GM19035 (cell line): Measurements from ENCODE around the gene TMEM45A.
"Not testable (repeated sequence)": the region's sequence is repeated elsewhere in the genome, so short reads cannot be mapped to it uniquely, and the experiment has no call there.

Source experiments
- ATAC-seq: cut with Tn5 transposase; IDR thresholded peaks from one replicate; pipeline ENCODE4 v1.9.1; 2021; ENCODE audit not compliant: unreplicated experiment

Gene TMEM45A

DNA sequence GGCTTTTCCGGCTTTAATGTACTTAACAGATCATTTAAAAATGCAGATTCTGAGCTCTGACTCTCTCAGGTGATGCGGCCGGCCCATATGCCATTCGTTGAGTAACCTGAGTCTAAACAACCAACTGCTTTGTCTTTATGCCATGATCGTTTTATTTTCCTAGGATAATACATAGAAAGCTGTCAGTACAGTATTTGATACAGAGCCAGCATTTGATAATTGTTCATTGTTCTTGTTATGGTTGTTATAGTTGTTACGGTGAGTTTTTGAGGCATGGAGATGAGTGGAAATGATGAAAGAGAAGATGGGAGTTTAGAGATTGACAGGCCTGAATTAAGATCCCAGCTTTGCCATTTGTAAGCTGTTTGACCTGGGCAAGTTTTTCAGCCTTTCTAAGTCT lies 40.0 kb downstream of the TMEM45A start:
- no peak for ATAC-seq

DNA sequence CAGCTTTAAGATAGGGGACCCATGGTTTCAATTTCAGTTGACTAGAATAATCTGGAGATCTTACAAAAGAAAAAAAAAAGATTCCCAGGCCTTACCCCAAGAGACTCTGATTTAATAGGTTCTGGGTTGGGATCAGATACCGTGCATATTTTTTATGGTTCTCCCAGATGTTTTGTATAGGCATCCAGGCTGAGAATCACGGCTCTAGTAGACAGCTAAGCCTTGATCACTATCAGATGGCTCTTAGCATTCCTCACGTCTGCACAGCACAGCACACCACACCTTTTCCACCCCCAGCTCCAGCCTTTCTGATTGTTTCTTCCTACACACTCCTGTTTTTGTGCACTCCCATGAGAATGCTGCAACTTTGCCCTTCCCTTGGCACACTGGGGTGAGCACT lies 40.8 kb downstream of the TMEM45A start:
- no peak for ATAC-seq

DNA sequence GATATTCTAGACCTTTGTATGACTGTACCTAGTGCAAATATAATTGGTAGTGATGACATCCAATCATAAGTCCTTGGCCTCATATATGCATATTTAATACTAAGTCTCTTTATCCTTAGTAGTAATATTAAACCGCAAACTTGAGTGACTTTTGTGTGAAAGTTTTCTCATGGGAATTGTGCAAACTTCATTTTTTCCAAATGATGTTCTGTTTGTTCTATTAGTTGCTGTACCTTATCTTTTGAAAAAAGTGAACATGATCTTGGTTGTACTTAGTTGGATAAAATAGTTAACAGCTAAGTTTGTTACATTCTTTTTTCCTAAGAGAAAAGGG lies 43.2 kb downstream of the TMEM45A start:
- ATAC-seq, result no peak

DNA sequence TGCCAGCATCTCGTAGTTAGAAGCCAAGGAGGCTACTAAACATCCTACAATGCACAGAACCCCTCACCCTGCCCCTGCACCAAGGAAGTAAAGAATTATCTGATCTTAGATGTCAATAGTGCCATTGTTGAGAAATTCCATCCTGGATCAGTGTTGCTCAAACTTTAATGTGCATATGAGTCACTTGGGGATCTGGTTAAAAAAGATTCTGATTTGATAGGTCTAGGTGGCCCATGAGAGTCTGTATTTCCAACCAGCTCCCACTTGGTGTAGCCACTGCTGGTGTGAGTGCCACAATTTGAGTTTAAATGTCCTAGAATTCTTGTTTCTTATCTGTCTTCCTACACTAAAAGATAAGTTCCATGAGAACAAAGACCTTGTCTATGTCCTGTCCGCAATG lies 43.7 kb downstream of the TMEM45A start:
- no peak for ATAC-seq

DNA sequence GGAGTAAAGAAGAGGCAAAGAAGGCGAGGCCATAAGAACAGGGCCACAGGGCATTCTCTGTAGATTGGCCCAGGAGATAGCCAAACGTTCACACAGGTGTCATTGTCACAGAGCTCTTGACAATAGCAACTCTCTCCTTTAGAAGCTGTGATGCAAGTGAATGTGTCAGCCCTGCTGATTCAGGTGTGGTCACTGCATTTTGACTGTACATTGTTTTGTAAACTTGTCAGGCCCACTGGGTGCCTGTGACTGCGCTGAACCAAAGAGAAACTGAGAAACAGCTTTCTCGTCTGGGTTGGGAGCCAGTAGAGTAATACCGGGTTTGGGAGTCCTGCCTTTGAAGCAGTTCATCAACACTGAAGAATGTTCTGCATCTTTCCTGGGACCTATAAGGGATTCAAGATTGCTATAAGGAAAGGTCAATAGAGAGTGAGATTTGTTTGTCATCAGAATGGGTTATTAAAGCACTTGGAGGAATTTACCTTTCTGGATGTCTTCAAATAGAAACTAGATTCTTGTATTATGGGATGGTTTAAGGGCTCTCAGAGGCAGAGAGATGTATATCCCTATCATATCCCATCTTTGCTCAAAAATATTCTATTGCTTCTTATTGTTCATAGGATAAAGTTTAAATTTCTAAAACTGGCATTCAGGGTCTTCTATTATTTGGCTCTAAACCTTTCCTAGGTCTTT lies 45.4 kb downstream of the TMEM45A start:
- ATAC-seq, result no peak

DNA sequence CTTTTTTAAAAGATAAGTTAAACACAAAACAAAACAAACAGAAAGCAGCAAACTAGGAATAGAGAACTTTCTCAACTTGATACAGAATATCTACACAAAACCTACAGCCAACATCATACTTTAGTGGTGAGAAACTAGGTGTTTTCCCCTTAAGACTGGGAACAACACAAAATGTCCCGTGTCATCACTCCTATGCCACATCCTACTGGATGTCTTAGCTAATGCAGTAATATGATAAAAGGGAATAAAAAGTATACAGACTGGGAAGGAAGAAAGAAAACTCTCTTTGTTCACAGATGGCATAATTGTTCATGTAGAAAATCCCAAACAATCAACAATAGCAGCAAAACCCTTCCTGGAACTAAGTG lies 45.9 kb downstream of the TMEM45A start:
- no peak for ATAC-seq

DNA sequence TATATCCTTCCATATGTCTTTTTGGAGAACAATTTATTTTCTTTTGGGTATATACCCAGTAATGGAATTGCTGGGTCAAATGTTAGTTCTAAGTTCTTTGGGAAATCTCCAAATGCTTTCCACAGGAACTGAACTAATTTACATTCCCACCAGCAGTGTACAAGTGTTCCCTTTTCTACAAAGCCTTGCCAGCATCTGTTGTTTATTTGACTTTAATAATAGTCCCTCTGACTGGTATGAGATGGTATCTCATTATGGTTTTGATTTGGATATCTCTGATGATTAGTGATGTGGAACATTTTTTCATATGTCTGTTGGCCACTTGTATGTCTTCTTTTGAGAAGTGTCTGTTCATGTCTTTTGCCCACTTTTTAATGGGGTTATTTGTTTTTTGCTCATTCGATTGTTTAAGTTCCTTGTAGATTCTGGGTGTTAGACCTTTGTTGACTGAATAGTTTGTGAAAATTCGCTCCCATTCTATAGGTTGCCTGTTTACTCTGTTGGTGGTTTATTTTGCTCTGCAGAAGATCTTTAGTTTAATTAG lies 48.4 kb downstream of the TMEM45A start:
- ATAC-seq, result no peak

DNA sequence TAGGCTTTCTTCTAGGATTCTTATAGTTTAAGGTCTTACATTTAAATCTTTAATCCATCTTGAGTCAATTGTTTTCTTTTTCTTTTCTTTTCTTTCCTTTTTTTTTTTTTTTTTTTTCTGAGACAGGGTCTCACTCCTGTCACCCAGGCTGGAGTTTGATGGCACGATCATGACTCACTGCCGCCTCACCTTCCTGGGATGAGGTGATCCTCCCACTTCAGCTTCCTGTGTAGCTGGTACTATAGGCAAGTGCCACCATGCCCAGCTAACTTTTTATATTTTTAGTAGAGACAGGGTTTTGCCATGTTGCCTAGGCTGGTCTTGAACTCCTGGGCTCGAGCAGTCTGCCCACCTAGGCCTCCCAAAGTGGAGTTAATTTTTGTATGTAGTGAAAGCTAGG lies 49.0 kb downstream of the TMEM45A start:
- not testable (repeated sequence) for ATAC-seq

DNA sequence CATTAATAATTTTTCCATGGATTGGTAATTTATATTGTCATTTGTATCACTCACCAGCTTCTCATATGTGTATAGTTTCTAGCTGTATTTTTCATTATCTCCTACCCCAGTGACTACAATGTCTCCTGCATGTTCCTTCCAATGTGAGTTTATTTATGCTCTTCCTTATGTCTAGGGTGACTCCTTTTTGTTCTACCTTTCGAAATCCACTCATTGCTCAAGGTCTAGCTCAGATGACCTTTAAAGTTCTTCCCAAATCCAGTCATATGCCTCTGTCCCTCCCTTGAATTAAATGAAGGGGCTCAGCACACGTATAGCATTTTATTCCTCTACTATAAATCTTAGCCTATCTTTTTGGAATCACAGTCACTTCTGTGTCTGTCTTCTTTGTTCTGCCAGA lies 53.0 kb downstream of the TMEM45A start:
- ATAC-seq, result no peak

DNA sequence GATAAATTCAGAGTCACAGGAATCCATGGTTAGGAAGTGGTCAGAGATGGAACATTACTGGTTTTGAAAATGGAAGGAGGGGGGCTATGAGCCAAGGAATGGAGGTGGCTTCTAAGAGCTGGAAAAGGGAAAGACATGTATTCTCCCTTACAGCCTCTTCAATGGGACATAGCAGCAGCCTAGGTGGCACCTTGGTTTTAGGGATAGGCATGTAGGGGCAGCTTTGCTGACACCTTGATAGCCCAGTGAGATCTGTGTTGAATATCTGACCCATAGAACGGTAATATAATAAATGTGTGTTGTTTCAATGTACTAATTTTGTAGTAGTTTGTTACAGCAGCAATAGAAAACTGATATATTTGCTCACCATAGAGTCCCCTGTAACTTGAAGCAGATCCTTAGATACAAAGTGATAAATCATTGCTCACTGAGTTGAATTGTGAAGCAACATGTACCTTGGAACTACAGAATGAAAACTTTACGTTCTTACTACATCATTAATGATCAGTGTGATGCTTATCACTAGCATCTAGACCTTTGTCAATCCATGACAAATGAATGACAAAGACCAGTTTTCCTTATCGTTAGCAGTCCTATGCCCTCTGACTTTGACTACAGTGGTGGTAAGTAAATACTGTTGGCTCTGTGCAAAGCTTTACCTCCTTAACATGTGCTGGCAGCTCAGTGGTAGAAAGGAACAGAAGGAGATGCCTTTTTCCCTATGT lies 53.8 kb downstream of the TMEM45A start:
- ATAC-seq, result no peak

DNA sequence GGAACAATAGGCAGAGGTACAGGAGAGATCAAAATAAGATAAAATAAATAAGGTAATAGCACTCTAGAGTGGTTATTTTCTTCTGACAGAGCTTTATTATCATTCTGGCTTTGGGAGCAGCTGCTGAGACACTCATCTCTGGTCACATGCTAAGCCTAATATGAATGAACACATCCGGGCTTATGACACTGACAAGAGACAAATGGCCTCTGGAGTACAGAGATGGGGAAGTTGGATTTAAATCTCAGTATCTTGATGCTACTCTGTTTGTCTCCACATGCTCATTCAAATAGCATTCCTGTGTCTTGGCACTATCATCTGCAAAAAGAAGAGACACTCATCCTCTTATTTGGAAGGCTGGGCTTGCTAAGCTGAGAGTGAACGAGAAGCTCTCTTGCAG lies 55.6 kb downstream of the TMEM45A start:
- no peak for ATAC-seq

DNA sequence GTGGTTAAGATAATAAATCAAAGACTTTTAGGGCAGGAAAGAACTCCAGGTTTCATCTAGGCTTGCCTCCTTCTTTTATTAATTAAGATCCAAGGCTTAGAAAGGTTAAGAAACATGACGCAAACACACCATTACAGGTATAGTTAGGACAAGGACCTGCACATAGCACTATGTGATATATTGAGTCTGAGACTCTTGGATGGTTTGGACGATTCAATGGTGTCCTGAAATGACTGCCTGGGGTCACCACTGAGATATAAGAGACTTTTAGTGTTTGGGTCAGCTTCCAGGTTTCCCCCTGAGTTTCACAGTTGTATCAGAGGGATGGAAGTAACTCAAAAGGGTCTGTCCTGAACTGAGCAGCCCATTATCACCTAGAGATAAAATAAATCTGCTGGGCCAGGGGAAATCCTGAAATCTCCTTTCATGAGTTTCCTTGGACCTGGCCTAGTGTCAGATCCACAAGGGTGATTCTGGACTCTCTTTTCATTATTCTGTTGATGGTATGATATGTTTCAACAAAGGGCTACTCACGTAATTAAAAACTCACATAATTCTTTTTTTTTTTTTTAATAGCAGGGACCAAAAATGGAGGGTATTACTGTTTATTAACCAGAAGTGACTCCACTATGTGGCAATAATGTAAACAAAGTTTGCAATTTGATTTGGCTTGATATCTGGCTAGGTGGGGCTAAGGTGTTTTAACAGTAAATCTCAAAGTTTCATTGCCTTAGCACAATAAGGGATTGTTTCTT lies 61.4 kb downstream of the TMEM45A start:
- ATAC-seq, result no peak

DNA sequence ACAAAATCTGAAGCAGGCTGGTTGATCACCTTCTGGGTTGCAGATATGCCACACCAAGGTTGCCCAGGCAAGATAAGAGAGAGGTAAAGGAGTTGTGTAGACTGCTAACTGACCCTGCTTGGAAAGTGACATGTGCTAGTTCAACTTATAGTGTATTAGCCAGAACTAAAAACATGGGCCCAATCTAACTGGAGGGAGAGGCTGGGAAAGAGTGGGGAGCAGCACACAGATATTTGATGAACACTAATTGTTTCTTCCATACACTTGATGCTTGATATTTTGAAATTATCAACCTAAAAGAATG lies 61.9 kb downstream of the TMEM45A start:
- ATAC-seq, result no peak

DNA sequence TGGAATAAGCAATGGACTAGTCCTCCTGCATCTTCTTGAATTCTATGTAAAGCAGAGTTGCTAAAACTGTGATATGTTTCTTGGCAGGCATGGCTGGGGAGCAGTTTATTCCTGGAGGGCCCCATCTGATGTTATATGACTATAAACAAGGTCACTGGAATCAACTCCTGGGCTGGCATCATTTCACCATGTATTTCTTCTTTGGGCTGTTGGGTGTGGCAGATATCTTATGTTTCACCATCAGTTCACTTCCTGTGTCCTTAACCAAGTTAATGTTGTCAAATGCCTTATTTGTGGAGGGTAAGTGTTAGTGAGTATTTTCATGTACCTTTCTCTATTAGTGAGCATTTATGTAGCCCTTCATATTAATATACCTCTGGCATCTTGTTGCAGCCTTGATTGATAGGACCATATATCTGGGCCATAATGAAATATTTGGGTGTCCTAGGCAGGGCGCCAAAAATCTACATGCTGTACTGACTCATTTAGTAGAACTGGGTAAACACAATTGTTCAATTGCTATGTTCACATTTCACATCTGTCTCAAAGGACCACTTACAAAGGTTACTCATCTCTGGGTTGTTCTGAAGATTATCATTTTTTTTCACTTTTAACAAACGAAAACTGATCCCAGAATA lies 64.4 kb downstream of the TMEM45A start:
- ATAC-seq, result no peak

DNA sequence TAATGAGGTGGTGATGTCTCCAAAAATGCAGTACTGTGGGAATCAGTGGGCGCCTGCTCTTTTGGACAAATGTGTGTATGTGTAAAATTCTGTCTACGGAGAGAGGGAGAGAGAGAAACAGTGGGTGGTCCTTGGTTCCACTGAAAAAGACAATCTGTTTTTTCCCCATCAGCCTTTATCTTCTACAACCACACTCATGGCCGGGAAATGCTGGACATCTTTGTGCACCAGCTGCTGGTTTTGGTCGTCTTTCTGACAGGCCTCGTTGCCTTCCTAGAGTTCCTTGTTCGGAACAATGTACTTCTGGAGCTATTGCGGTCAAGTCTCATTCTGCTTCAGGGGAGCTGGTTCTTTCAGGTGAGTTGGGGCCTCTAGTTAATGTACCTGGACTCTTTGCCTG lies 65.8 kb downstream of the TMEM45A start:
- no peak for ATAC-seq

DNA sequence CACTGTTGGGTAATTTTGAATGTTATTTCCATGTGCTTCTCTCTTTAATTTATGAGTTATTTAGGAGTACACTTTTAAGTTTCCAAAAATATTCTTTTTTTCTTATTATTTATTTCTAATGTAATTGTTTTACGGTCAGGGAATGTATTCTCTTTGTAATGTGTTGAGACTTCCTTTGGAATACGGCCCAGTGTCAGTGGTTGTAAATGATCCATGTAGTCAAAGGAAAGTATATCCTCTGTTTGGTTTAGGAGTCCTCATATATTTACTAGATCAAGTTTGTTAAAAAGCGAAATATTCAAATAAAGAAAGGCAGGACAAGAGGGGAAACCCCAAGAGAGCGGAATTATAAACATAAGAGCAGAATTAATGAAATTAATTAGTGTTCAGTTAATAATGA lies 68.0 kb downstream of the TMEM45A start:
- ATAC-seq, result no peak

DNA sequence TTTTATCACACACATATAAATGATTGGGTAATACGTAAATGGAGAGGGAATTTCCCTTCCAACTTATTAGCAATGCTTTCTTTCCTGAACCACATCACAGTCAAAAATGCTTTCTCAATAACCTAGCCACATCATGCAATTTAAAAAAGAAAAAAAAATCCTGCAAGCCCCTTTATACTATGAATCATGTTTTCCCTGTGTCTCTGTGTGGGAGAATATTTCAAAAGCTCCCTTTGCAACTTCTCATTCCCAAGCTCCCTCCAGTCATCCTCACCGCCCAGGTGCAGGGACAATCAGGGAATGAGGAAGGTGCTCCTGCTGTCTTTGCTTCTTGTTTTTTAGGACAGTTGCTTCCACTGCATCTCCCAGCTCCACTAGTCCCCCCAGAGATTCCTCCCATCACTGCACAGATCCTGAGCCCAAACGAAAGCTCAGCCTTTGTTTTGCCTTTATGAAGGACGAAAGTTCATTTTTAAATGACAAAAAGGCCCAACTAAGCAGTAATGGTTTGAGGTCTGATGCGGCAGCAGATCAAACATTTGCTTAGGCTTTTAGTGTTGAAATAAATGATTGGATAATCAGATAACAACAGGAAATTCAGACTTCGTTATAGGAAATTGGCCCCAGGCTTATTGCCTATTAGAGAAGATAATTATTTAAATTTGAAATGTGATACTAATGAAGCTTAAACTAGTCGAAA lies 69.2 kb downstream of the TMEM45A start:
- ATAC-seq, result no peak

DNA sequence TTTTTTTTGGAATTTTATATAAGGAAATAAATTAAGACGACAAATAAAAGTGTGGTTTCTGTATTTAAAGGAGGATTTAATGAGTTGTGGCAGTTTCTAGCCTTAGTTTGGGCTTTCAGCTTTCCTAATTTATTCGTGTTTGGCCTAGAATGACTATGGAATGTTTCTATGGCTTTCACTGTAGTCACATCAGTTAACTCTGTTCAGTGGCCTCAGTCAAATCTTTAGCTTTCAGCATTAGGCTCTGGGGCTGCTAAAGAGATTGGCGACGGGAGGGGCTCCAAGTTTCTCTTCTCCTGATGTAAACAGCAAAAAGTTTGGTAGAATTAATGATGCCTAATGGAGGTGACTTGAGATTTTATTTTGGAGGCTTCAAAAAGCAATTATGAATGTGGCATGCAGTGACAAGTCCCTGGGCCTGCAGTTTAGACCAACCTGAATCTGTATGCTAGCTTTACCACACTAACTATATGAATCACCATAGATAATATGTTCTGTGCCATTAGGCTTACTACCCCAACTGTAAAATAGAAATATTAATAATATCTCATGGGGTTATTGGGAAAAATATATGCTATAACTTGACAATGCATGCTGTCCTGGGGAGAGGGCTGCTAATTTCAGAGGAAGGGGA lies 69.9 kb downstream of the TMEM45A start:
- no peak for ATAC-seq

DNA sequence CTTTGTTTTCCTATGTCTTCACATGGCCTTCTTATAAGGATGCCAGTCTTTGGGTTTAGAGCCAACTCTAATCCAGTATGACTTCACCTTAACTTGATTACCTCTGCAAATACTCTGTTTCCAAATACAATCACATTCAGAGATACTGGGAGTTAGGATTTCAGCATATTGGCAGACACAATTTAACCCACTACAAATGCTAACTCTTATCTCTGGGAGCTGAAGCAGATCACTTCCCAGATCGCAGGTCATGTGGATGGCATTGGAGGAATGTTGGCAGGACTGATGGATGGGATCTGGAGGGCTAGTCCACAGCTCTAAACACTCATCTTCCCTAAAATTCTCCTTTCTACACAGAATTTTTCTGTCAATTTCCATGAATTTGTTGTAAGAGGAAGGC lies 70.8 kb downstream of the TMEM45A start:
- ATAC-seq, result no peak

DNA sequence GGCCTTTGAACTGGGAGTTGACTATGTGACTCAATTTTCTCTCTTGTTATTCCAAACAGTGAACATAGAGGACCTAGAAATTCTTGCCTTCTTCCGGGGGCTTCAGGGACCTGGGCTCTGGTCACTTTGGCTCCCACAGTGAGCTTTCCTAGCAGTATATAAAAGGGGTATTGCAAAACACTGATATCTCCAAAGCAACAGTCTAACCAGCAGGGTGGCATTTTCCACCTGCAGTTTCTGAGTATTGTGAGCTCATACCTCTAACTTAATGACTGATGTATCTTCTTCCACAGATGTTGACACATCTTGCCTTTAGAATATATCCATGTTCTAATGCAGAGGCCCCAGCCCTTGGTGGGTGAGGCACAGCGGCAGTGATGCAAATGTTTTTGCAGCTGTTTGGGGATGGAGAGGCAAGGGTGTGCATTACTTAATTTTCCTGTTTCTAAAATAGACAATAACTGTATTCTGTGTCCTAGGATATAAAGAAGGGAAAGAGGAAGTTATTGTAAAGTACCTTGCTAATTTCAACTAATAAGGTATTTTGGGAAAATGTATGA lies 71.3 kb downstream of the TMEM45A start:
- no peak for ATAC-seq
